ENCODE measurements around the gene IL17B.

Gene IL17B

DNA sequence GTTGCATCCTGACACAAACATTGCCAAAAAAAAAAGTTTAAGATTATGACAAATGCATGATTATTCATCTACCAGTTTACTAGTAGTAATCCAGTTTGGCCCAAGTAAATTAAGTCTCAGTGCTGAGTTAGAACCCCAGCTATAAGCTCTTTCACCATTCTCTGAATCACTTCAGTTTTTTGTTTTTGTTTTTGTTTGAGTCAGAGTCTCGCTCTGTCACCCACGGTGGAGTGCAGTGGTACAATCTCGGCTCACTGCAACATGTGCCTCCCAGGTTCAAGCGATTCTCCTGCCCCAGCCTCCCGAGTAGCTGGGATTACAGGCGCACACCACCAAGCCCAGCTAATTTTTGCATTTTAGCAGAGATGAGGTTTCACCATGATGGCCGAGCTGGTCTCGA lies 22.7 kb downstream of the IL17B start:
- no peak for TF ChIP-seq CTCF (IDR thresholded peaks at IDR 0.05; ENCODE audit: insufficient read depth, low read depth, low read length, missing control alignments)
- peak; percentile 59 for DNase-seq (ENCODE audit: low read depth)
- H3K4me3 ChIP-seq (ENCODE audit: low read length), result no peak overlapping the region

GRCh38 chr5:149355688-149356087 lies 23.4 kb downstream of the IL17B start:
- peak; percentile 82 for DNase-seq (ENCODE audit: low read depth)
- TF ChIP-seq CTCF (IDR thresholded peaks at IDR 0.05; ENCODE audit: insufficient read depth, low read depth, low read length, missing control alignments), result no peak
- no peak overlapping the region for H3K4me3 ChIP-seq (ENCODE audit: low read length)

GRCh38 chr5:149353911-149354310 lies 25.2 kb downstream of the IL17B start:
- no peak for TF ChIP-seq CTCF (IDR thresholded peaks at IDR 0.05; ENCODE audit: insufficient read depth, low read depth, low read length, missing control alignments)
- H3K4me3 ChIP-seq (ENCODE audit: low read length), result no peak overlapping the region

DNA sequence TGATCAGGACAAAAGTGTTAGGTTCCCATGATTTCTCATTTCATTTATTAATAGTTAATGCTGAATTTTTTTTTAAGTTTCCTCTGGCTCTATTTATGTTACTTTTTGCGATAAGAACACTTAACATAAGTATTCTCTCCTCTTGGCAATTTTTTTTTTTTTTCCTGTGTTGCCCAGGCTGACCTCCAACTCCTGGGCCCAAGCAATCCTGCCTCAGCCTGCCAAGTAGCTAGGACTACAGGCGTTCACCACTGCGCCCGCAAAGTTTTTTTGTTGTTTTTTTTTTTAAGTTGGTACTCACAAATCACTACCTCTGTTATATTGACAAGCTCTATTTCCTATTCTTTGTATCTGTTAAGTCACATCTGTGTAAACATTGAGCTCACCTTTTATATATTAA lies 26.9 kb downstream of the IL17B start:
- H3K4me3 ChIP-seq (ENCODE audit: low read length), result no peak overlapping the region
- TF ChIP-seq CTCF (IDR thresholded peaks at IDR 0.05; ENCODE audit: insufficient read depth, low read depth, low read length, missing control alignments), result no peak
- no peak for DNase-seq (ENCODE audit: low read depth)

More at GRCh38 chr5:149353911-149354310, 25.2 kb downstream of the IL17B start:
- DNase-seq (ENCODE audit: low read depth), result no peak

DNA sequence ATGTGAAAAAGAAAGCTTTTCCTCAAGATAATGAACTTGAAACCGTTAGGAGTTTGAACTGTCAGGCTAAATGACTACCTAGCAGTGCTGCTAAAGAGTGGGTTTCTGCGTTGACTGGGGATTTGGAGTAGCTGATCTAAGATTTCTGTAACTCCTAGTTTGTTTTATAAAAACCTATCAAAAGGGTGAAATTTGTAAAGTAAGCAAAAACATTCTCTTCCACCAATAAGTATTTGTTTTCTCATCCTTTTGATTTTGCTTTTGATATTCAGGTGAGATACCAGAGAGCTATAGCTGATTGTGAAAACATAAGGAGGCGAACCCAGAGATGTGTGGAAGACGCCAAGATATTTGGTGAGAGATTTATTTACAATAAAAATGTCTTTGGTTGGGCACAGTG lies 29.7 kb downstream of the IL17B start:
- DNase-seq (ENCODE audit: low read depth), result no peak
- no peak overlapping the region for H3K4me3 ChIP-seq (ENCODE audit: low read length)
- TF ChIP-seq CTCF (IDR thresholded peaks at IDR 0.05; ENCODE audit: insufficient read depth, low read depth, low read length, missing control alignments), result no peak

- H3K4me3 ChIP-seq (ENCODE audit: low read length), result no peak overlapping the region
- no peak for TF ChIP-seq CTCF (IDR thresholded peaks at IDR 0.05; ENCODE audit: insufficient read depth, low read depth, low read length, missing control alignments)
- no peak for DNase-seq (ENCODE audit: low read depth)
Measured at GRCh38 chr5:149348518-149348917, 30.6 kb downstream of the IL17B start.

- peak; percentile 60 for DNase-seq (ENCODE audit: low read depth)
- peak overlapping the region; percentile 99 for H3K4me3 ChIP-seq (ENCODE audit: low read length)
- no peak for TF ChIP-seq CTCF (IDR thresholded peaks at IDR 0.05; ENCODE audit: insufficient read depth, low read depth, low read length, missing control alignments)
Measured at GRCh38 chr5:149345892-149346222, 33.2 kb downstream of the IL17B start.
